HG03280 (cell line): ENCODE results near the gene ACKR4.
"Not testable (repeated sequence)": the region's sequence is repeated elsewhere in the genome, so short reads cannot be mapped to it uniquely, and the experiment has no call there.

ENCODE experiments used
- ATAC-seq: cut with Tn5 transposase; IDR thresholded peaks from one replicate; pipeline ENCODE4 v1.9.1; 2021; ENCODE audit warnings: mild to moderate bottlenecking, moderate library complexity; ENCODE audit not compliant: unreplicated experiment

Gene ACKR4

GRCh38 chr3:132638706-132639105, 41.6 kb downstream of the ACKR4 start:
- no peak for ATAC-seq

- ATAC-seq, result not testable (repeated sequence)
Observed at GRCh38 chr3:132641427-132641826, 44.4 kb downstream of the ACKR4 start.

DNA sequence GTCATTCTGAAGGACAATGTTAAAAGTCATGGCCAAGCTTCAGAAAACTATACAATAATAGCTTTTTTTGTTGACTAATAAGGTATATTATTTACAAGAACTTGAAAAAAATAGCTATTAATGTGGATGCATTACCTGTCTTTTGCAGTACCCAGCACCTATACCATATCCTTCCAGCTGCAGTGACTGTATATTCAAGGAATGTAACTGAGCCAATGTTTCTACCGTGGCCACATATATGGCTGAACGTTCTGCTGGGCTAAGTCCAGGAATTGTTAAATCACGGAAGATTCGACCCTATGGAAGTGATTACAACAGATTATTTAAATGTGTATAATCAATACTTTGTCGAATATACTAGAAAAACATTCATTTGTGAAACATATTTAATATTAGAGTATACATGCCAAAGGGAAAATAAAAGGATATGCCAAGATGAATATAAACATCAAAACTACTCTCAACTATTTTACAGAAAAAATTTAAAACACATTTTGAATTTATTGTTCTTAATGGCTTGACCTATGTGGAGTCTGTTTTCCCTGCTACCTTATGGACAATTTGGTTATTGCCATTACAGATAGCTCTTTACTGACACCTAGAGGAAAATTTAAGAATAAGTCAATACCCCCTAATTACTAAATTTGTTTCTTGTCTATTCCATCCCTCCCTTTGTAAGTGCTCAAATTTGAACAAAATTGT, 44.9 kb downstream of the ACKR4 start:
- ATAC-seq, result peak; percentile 52

- ATAC-seq, result no peak
Observed at GRCh38 chr3:132642539-132642847, 45.4 kb downstream of the ACKR4 start.

GRCh38 chr3:132643366-132643765, 46.3 kb downstream of the ACKR4 start:
- ATAC-seq, result no peak

GRCh38 chr3:132645058-132645457, 48.0 kb downstream of the ACKR4 start:
- no peak for ATAC-seq

GRCh38 chr3:132650153-132650552, 53.1 kb downstream of the ACKR4 start:
- ATAC-seq, result no peak
